Effector memory CD4-positive, alpha-beta T cell (primary cell): Measurements from ENCODE around the gene SRSF9.

Source experiments
- DNase-seq, 3 donors: peaks; one replicate each; pipeline ENCODE4 v3.0.0-alpha.2; 2020
- H3K27ac ChIP-seq: 2 replicates; pipeline ENCODE4 v1.7.0; 2013; ENCODE audit warnings: mild to moderate bottlenecking, low read length, moderate library complexity; ENCODE audit not compliant: insufficient read depth, poor library complexity, severe bottlenecking
- H3K27me3 ChIP-seq: replicated peaks from 2 replicates; pipeline ENCODE4 v1.7.0; 2013; ENCODE audit warnings: mild to moderate bottlenecking, low read length; ENCODE audit not compliant: insufficient read depth, control insufficient read depth, poor library complexity, severe bottlenecking
- H3K36me3 ChIP-seq: 2 replicates; pipeline ENCODE4 v1.7.0; 2013; ENCODE audit warnings: mild to moderate bottlenecking, low read length, moderate library complexity; ENCODE audit not compliant: control insufficient read depth, insufficient read depth
- H3K4me1 ChIP-seq: 2 replicates; pipeline ENCODE4 v1.7.0; 2013; ENCODE audit warnings: low read length, mild to moderate bottlenecking; ENCODE audit not compliant: control insufficient read depth, insufficient read depth, poor library complexity, severe bottlenecking
- H3K4me3 ChIP-seq: 2 replicates; pipeline ENCODE4 v1.7.0; 2013; ENCODE audit warnings: low read length, low read depth, mild to moderate bottlenecking; ENCODE audit not compliant: insufficient read depth, poor library complexity, severe bottlenecking
- H3K9me3 ChIP-seq: 2 replicates; pipeline ENCODE4 v1.7.0; 2013; ENCODE audit warnings: mild to moderate bottlenecking, low read length, moderate library complexity; ENCODE audit not compliant: control insufficient read depth

Gene SRSF9

DNA sequence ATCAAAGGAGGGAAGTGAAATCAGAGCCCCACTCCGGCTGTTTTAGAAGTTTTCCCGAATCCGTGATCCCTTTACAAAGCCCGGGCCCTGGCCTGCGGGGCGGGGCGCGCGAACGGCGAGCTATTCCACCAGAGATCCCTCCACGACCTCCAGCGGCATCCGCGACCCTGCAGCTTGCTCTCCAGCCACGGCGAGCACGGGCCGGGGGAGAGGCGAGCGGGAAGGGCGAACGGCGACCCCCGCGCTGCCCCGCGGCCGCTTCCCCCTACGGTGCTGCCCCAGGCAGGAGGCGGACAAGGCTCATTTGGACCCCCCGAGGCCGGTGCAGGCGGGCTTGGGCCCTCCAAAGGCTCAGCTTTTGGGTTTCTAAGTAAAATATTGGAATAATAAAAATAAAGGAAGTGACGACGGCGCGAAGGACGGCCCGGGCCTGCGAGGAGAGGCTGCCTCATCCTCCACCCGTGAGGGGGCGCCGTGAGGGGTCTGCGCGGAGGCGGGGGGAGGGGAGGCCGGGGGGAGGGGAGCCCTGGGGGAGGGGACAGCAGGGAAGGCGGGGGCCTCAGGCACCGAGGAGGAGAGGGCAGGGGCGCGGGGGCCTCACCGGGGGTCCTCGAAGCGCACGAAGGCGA, 613 bp downstream of the SRSF9 start:
- no peak for DNase-seq

GRCh38 chr12:120468325-120468820, 1.2 kb downstream of the SRSF9 start:
- Histone ChIP-seq H3K9me3 (no peaks in the 10 kb centered on the region), H3K36me3 (peaks cover 24% of the 10 kb centered on the region), H3K4me1 (peaks cover 20% of the 10 kb centered on the region), H3K27ac (peak overlapping the region; percentile 83), H3K27me3 (no peaks in the 10 kb centered on the region), H3K4me3 (peak overlapping the region; percentile 76)
- DNase-seq, result no peak

More for the DNA sequence above, 613 bp downstream of the SRSF9 start:
- peak overlapping the region; percentile 83 for H3K27ac ChIP-seq
- no peaks in the 10 kb centered on the region for H3K9me3 ChIP-seq
- peak overlapping the region; percentile 76 for H3K4me3 ChIP-seq
- no peaks in the 10 kb centered on the region for H3K27me3 ChIP-seq
- peaks cover 18% of the 10 kb centered on the region for H3K36me3 ChIP-seq
- H3K4me1 ChIP-seq, result peaks cover 20% of the 10 kb centered on the region

DNA sequence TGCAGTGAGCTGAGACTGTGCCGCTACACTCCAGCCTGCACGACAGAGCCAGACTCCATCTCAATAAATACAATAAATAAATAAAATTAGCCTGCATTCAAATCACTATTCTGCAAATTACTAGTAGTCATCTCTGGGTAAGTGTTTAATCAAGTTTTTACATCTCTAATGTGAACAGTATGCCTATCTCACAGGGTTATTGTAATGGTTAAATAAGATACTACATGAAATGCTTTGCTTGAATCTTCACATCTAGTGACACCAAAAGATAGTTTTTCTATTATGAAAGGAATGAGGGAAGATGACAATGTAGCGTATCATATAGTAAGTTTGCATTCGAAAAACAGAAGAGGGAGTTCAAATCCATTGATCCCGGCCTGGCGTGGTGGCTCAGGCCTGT, 2.1 kb downstream of the SRSF9 start:
- no peak for DNase-seq
- Histone ChIP-seq H3K9me3 (no peaks in the 10 kb centered on the region), H3K4me3 (no peak overlapping the region), H3K36me3 (peaks cover 32% of the 10 kb centered on the region), H3K27me3 (no peaks in the 10 kb centered on the region), H3K4me1 (peaks cover 20% of the 10 kb centered on the region), H3K27ac (no peak overlapping the region)

- peak overlapping the region; percentile 7 for H3K27ac ChIP-seq
- no peak for DNase-seq
- H3K27me3 ChIP-seq, result no peaks in the 10 kb centered on the region
- peaks cover 20% of the 10 kb centered on the region for H3K4me1 ChIP-seq
- no peaks in the 10 kb centered on the region for H3K9me3 ChIP-seq
- H3K4me3 ChIP-seq, result no peak overlapping the region
- peaks cover 38% of the 10 kb centered on the region for H3K36me3 ChIP-seq
These were observed 2.8 kb downstream of the SRSF9 start for GRCh38 chr12:120466560-120467315.

DNA sequence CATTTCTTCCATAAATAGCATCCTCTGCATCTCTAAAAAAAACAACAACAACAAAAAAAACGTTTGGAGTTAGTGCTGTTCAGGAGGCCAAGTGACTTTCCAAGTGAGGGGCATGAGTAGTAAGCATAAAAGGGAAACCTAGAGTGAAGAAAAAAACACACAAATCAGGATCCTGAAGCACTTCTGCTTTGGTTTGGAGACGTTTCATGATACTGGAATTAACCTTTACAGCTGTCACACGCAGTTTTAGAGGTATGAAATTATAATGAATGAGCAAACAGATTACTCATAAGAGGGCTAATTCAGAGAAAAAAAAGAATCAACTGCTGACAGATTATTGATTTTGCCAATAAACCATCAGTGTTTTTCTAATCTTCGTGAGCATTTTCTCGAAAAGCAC, 3.8 kb downstream of the SRSF9 start:
- no peak overlapping the region for H3K27ac ChIP-seq
- H3K27me3 ChIP-seq, result no peaks in the 10 kb centered on the region
- H3K4me1 ChIP-seq, result peaks cover 20% of the 10 kb centered on the region
- peaks cover 46% of the 10 kb centered on the region for H3K36me3 ChIP-seq
- DNase-seq, result no peak
- no peaks in the 10 kb centered on the region for H3K9me3 ChIP-seq
- H3K4me3 ChIP-seq, result no peak overlapping the region

DNA sequence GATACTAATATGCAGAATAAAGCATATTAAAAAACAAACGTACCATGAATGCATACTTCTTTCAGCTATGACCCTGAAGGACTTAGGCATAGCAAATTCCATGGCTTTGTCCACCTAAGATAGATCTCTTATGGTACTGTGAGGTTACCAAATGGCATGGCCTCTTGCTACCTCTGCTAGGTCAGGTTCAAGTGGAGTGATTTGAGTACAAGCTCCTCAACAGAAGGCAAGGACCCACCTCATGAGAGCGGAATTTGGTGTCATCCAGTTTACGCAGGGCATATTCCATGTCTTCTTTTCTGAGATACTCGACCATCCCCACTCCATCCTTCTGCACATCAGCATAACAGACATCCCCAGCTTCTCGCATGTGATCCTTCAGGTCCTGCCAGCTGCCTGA, 5.8 kb downstream of the SRSF9 start:
- Histone ChIP-seq H3K4me3 (no peak overlapping the region), H3K27me3 (no peaks in the 10 kb centered on the region), H3K27ac (no peak overlapping the region), H3K36me3 (peaks cover 62% of the 10 kb centered on the region), H3K9me3 (no peaks in the 10 kb centered on the region), H3K4me1 (peaks cover 12% of the 10 kb centered on the region)
- DNase-seq, result no peak

DNA sequence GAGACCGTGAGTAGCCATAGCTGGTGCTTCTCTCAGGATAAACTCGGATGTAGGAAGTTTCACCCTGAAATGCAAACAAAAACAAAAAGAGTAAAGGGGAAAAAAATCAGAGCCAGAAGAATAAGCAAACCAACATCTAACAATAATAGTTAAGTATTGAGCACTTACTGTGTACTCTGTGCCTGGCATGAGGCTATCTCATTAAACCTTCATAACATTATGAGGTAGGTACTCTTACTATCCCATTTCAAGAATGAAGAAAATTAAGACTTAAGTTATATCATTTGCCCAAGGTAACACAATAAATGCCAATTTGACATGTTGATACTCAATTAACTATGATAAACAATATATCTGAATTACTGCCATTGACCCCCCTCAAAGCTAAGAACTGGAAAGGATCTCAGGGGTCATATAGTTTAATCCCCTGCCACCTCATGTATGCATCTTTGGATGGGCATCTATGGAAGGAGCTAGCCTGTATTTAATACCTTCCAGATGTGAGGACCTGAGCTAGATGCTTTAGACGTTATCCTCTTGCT, 7.4 kb downstream of the SRSF9 start:
- H3K4me3 ChIP-seq, result no peak overlapping the region
- H3K9me3 ChIP-seq, result no peaks in the 10 kb centered on the region
- H3K4me1 ChIP-seq, result no peaks in the 10 kb centered on the region
- H3K27ac ChIP-seq, result no peak overlapping the region
- no peak for DNase-seq
- H3K27me3 ChIP-seq, result no peaks in the 10 kb centered on the region
- peaks cover 72% of the 10 kb centered on the region for H3K36me3 ChIP-seq

GRCh38 chr12:120460157-120460556, 9.4 kb downstream of the SRSF9 start:
- Histone ChIP-seq H3K27ac (no peak overlapping the region), H3K36me3 (peaks cover 68% of the 10 kb centered on the region), H3K4me3 (no peak overlapping the region), H3K9me3 (no peaks in the 10 kb centered on the region), H3K4me1 (no peaks in the 10 kb centered on the region), H3K27me3 (no peaks in the 10 kb centered on the region)
- no peak for DNase-seq

GRCh38 chr12:120457133-120457532, 12.4 kb downstream of the SRSF9 start:
- H3K36me3 ChIP-seq, result peaks cover 45% of the 10 kb centered on the region

GRCh38 chr12:120455302-120455701, 14.2 kb downstream of the SRSF9 start:
- Histone ChIP-seq H3K27ac (no peak overlapping the region), H3K27me3 (no peaks in the 10 kb centered on the region), H3K36me3 (peaks cover 30% of the 10 kb centered on the region), H3K4me1 (no peaks in the 10 kb centered on the region), H3K9me3 (no peaks in the 10 kb centered on the region), H3K4me3 (no peak overlapping the region)
- DNase-seq, result no peak

More at GRCh38 chr12:120457133-120457532, 12.4 kb downstream of the SRSF9 start:
- H3K27me3 ChIP-seq, result no peaks in the 10 kb centered on the region
- H3K27ac ChIP-seq, result no peak overlapping the region
- no peaks in the 10 kb centered on the region for H3K9me3 ChIP-seq
- no peak for DNase-seq
- no peak overlapping the region for H3K4me3 ChIP-seq
- H3K4me1 ChIP-seq, result no peaks in the 10 kb centered on the region
